ENCODE data around the gene LDHB.
"Not testable (repeated sequence)": the region's sequence is repeated elsewhere in the genome, so short reads cannot be mapped to it uniquely, and the experiment has no call there.

The LDHB gene

DNA sequence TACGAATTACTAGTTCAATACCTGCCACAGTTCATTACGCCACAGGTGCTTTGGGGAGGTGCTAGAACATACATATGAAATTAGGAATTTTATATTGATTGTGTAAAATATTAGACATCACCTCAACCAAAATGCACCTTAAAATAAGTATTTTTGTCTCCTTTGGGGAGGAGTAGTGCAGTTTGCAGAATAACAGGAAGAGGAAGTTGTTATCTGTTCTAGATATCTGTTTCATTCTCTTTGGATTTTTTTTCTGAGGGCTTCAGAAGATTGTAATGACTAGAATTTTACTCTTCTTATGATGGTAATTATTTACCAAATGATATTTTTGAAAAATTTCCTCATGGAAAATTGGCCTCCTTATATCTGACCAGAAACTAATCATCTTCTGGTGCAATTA, 43.1 kb downstream of the LDHB start:
- no peak for DNase-seq (ENCODE audit: low read depth in 2 of 3, low spot score in 1 of 3)

DNA sequence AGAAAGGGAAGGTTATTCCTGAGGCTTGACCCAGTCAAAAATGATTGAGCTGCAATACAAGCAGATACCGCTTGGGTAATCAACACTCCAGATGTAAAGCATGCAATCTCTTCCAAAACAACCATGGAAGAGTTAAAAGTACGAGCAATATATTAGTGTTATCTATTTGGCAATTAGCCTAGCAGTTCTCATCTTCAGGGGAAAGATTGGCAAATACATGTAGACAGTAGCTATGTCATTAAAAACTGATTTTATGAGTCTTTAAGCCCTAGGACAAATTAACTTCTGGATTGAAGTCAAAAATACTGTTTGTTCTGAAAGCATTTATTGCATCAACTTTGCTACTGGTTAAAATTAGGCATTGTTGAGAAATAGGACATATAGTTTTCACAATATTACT, 43.7 kb downstream of the LDHB start:
- DNase-seq (ENCODE audit: low read depth in 2 of 3, low spot score in 1 of 3), result no peak

DNA sequence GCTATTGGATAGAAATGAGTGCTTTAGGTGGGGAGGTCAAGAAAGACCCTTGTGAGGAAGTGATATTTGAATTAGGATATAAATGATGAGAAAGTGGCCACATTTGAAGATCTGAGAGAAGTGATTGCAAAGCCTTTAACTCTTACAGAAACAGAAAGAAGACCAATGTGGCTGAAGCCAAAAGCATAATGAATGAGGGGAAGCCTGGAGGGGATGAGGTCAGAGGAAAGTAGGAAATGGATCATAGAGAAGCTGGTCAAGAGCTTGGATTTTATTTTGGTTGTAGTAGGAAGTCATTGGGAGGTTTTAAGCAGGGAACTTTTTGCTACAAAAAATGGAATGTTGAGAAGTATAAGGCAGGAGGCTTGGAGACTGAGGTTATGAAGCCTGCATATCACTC, 49.4 kb downstream of the LDHB start:
- no peak for DNase-seq (ENCODE audit: low read depth in 2 of 3, low spot score in 1 of 3)

DNA sequence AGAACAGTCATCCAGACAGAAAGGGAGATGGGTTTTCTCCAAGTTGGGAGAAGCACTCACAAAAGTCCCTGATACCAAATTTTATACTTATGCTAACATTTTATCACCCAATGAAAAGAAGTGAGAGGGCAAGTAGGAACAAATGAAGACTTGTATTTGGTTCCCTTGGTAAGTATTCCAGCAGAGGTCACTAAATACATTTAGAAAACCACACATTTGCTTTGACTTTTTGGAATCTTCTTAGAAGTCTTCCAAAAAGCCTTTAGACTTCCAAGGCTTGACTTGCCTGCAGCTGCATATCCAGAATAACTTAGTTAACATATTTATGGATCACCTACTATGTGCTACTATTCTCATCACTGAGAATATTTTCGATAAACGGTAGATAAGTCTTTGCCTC, 49.9 kb downstream of the LDHB start:
- no peak for DNase-seq (ENCODE audit: low read depth in 2 of 3, low spot score in 1 of 3)

DNA sequence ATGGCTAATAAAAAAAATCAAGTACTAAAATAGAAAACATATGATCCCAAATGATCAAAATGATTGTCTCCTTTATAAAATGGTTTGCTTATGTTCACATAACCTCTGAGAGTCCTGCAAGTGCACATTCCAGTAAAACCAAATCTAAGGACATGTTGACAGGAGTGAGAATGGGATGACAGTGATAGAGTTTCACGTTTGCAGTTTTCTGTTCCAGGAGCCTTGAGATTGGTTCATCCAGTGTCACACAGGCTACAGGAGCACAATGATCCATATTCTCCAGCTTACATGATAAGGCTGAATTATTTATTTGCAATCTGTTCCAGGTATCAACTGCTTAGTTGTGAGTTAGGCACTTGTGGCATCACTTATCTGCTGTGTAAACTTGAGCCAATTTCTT, 51.5 kb downstream of the LDHB start:
- no peak for DNase-seq (ENCODE audit: low read depth in 2 of 3, low spot score in 1 of 3)

DNA sequence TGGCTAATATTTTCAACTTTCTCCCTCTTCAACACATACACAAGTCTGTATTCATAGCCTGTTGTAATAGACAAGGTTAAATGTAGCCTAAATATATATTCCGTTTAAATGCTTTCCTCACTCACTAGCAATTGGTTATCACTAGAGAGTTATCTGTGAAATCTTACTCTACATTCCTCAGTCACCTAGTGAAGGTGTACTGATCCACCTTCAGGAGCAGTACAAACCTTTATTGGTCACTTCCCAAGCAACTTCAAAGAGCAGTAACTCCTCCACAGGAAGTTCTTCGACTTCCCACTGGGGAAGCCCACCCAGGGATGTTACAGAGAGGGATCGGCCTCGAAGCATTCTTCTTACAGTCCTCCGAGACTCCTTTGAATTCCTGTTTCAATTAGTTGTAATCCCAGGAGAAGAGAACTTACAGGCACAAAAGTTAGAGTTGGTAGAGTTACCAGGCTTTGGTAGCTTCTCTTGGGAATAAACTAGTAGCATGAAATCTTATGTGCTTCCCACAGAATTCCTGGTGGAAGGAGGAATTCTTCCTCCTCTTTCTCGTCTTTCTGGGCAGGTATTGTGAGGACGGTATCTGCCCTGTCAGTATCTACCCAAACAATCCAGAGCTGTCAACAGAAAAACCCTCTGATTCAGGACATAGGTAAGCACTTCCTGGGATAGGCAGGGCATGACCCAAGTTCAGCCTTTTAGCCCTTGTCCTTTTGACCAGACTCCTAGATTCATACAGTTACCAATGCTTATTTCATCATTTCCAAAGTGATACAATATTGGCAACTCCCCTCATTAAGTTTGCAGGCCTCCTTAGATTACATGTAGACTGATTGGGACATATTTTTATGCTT, 53.2 kb downstream of the LDHB start, which contains the start of gene GYS2:
TSS of gene GYS2 (minus strand) at position 603 of the 857 bp plus-strand sequence. CDS start at position 348, 255 bp downstream.
- no peak for DNase-seq (ENCODE audit: low read depth in 2 of 3, low spot score in 1 of 3)

DNA sequence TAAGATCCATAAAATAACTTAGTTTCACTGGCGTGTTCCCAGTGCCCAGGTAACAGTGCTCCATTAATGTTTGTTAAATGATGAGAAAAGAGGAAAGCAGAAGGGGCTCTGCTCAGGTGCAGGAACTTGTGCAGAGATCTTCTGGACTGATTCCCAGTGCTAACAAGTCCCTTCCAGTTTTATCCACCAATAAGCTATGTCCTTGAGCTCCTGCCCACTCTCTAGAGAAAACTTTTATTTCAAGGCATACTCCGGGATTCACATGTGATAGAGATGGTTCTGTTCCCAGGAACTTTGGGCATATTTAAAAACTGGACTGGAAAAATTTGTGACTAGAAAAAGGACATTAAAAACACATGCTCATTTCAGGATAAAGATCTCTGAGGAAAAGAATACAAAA, 54.9 kb downstream of the LDHB start:
- no peak for DNase-seq (ENCODE audit: low read depth in 2 of 3, low spot score in 1 of 3)

DNA sequence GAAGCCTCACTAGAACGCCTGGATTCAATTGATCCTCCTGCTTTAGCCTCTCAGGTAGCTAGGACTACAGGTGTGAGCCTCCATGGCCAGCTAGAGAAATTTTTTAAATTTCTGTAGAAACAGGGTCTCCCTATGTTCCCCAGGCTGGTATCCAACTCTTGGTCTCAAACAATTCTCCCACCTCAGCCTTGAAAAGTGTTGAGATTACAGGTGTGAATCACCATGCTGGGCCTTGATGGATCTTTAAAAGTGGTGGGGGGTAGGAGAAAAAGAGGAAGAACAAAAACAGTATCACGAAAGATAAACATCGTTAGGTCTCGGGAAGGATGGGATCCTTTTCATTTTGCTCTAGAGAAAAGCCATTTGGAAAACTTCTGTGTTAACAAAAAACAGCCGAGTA, 57.4 kb downstream of the LDHB start:
- no peak for DNase-seq (ENCODE audit: low read depth in 2 of 3, low spot score in 1 of 3)

DNA sequence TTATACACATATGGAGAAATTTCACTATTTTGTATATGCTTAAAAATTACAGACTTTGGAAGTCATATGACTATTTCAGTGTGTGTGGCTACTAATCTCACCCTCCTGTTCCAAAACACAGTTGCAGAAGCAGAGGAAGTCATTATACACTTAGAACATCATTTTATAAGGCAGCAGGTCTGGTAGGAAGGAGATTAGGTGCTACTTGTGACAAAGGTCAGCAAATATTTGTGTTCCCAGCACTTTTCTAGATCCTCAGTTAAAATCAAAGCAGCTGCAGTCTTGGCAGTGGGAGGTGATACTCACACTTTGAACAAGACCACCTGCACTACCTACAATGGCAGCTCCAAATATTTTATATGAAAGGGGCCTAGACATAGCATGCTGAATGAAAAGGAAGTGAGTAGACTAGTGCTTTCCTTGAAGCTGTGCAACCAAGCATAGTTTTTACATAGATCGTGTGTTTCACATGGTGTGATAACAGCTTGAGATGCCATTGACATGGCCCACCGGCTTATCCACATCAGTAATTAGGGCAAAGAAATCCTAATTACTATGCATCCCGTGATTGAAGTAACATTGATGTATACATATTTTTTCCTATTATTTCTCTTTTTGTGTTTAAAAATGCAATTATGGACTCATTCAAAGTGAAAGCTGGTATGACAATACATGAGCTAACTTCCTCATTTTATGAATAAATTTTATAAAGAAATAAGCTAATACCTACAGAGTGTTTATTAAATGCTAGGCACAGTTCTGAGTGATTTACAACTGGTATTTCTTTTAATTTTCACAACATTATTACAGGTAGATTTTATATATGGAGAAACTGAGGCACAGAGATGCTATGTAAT, 58.3 kb downstream of the LDHB start:
- no peak for DNase-seq (ENCODE audit: low read depth in 2 of 3, low spot score in 1 of 3)

DNA sequence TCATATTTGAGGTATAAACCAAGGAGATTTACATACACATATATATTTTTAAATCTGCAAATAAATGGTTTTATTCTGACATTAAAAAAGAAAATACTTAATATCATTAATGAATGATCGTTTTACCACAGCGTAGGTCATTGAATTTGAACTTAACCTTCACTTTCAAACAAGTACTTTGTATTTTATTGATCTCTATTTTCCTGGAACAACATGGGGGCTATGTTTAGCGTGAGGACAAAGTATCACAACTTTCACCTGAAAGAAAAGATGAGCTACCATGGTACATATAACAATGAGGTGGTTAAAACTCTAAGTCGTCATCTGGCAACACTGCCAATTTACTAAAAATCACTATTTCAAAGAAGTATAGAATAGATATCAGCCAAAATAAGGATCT, 59.0 kb downstream of the LDHB start:
- no peak for DNase-seq (ENCODE audit: low read depth in 2 of 3, low spot score in 1 of 3)

DNA sequence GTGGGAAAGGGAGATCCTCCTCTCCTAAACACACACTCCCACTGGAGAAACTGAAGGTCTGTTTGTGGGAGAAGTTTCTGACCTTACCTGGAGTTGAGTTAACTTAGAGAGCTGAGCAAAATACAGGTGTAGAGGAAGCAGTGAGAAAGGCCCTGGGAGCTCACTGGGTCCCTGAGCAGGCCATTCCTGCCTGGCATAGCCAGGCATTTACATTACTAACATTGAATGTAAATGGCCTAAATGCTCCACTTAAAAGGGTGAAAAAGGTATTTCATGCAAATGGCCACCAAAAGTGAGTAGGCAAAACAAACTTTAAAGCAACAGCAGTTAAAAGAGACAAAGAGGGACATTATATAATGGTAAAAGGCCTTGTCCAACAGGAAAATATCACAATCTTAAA, 62.3 kb downstream of the LDHB start:
- DNase-seq (ENCODE audit: low read depth in 2 of 3, low spot score in 1 of 3), result not testable (repeated sequence)

DNA sequence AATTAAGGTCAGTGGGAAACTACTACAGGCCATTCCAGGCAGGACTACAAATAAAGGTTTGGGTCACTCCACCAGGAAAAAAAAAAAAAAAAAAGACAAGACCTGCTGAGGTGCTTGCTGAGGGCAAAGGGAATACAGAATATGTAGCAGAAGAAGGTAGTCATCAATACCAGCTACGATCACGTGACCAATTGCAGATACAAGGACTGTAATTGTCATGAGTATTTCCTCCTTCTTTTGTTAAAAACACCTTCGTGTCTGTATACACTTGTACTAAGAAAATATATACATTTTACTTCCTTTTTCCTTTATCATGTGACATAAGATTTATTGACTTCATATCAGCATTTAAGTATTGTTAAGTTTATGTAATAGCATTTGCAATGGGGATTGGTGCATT, 72.2 kb downstream of the LDHB start:
- no peak for DNase-seq (ENCODE audit: low read depth in 2 of 3, low spot score in 1 of 3)

All from stimulated activated CD4-positive, alpha-beta T cell treated with anti-CD3 and anti-CD28 coated beads, Interleukin-12 subunit alpha, Interleukin-12 subunit beta, amount 100 ng/mL, for 48 hours (primary cell).